GM21825 (cell line): ENCODE measurements around the gene DONSON.
"Not testable (repeated sequence)": the region's sequence is repeated elsewhere in the genome, so short reads cannot be mapped to it uniquely, and the experiment has no call there.

Experiments used
- ATAC-seq: cut with Tn5 transposase; IDR thresholded peaks from one replicate; pipeline ENCODE4 v1.9.1; 2021; ENCODE audit warnings: mild to moderate bottlenecking, moderate library complexity; ENCODE audit not compliant: unreplicated experiment

DONSON gene

GRCh38 chr21:33588485-33589335 lies at the start of gene DONSON:
Gene DONSON (minus strand): TSS chr21:33588684. CDS start chr21:33588641, 43 bp downstream.
- ATAC-seq, result peak; percentile 85

- no peak for ATAC-seq
These were observed 45.8 kb upstream of the DONSON start for GRCh38 chr21:33634254-33634653.

GRCh38 chr21:33626151-33626550 lies 37.7 kb upstream of the DONSON start:
- not testable (repeated sequence) for ATAC-seq

DNA sequence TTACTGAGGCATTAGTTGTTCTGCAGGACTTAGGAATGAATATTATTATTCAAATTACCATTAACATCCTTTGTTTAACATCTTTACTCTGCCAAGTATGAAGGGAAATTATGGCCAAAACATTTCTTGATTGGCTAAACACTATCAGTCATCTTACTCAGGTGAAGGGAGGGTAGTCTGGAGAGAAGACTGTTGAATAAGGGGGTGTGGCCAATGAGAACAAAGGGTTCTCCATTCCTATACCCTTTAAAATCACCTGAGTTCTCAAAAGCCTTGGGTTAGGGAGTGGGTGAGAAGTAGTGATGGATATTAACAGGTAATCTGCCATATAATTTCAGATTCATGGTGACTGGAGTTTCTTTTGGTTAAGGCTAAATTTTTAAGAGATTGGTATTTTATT lies 33.8 kb upstream of the DONSON start:
- ATAC-seq, result no peak

DNA sequence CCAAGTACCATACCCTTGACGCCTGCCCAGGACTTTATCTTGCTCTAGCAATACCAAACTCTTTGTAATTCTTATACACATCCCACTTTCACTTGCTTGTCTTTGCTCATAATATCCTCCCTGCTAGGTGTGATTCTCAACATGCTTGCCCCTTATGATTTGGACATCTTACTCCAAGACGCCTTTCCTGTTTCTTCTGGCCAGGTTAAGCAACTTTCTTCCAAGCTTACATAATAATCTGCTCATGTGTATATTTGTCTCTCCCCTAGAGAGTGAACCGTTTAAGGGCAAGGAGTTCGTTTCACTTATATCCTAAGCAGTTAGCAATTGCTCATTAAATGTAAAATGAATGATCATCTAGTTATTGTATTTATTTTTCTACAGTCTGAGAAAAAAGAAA lies 31.2 kb upstream of the DONSON start:
- no peak for ATAC-seq

DNA sequence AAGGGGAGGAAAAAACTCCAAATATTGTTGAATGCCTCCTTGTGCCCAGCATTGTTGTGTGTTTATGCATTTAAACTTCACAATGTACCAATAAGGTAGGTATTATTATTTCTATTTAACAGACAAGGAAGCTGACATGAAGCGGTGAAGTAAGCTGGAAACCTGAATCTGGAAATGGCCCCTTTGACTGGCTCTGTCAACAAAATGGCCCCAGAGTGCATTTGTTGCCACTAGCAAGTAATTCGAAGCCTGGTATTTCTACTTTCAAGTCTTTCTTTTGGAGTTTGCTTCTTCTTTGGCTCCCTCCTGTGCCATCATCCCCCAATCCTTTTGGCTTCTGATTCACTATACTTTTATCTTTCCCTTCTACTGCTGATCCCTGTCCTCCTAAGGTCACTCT lies 29.9 kb upstream of the DONSON start:
- ATAC-seq, result no peak

DNA sequence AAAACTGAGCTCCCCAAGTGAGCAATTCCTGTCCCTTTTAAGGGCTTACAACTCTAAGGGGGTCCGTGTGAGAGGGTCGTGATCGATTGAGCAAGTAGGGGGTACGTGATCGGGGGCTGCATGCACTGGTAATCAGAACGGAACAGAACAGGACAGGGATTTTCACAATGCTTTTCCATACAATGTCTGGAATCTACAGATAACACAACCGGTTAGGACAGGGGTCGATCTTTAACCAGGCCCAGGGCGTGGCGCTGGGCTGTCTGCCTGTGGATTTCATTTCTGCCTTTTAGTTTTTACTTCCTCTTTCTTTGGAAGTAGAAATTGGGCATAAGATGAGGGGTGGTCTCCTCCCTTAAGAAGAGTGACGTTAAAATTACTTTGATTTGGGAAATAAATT lies 29.1 kb upstream of the DONSON start:
- not testable (repeated sequence) for ATAC-seq

DNA sequence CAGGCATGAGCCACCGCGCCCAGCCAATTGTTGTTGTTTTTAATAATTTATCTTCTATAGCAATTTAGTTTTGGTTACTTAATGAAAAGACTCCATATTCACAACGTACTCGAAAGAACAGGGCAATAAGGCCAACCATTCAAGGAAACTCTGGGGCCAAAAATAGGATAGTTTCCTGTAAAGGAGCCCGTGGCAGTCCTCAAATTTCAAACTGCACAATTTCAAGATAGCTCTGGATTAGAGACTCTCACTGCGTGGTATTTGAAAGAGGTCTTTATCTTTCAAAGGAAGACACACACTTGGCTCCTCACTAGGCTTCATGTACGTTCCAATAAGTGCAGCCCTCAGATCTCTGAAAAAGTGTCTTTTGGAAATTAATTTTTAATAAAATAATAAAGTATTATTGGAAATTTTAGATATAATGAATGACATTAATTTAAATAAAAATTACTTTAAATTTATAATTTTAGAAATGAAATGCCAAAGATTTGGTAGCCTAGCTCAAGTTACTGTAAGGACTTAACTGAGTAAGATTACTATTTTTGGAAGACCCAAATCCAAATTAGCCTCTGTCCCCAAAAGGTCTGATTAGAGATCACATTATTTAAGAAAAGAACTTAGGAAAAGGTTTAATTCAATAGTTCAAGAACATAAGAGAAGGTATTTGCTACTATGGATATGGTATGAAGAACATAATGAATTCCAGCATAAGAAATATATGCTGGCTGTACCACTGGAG lies 22.7 kb upstream of the DONSON start:
- ATAC-seq, result no peak

GRCh38 chr21:33608559-33608958 lies 20.1 kb upstream of the DONSON start:
- ATAC-seq, result no peak

GRCh38 chr21:33598051-33598450 lies 9.6 kb upstream of the DONSON start:
- ATAC-seq, result no peak

DNA sequence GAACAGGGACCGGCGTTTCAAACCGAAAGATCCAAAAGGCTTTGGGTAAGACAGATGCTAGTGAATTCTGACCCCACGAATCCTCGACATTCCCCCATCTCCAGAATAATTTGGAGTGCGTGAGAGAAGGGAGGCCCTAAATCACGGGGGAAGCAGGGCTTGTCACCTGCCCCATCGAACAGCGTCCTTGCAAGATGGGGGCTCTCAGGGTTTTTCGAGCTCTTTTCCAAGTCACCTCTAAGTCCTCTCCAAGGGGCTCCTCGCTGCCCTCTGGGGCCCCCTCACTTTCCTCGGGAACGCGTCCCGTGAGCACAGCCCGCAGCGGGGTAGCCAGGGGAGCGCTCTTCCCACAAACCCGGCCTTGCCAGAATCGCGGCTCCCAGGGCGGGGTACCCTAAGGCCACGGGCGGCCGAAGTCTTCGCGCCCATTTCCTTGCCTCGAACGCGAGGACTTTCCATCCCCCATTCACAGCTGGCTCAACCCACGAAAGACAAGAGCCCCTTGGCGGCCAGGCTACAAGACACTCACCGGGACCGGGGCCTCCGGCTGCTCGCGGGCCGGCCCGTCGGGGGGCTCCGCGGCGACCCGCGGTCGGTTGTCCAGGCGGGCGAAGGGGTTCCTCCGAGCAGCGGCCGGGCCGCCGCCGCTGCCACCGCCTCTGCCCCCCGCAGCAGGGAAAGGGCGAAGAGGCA lies 546 bp downstream of the DONSON start:
- peak; percentile 22 for ATAC-seq

GRCh38 chr21:33586927-33587326 lies 1.6 kb downstream of the DONSON start:
- no peak for ATAC-seq

- ATAC-seq, result no peak
These were observed 4.0 kb downstream of the DONSON start for GRCh38 chr21:33584455-33584854.

- ATAC-seq, result no peak
These were observed 9.4 kb downstream of the DONSON start for GRCh38 chr21:33578959-33579542.

GRCh38 chr21:33578214-33578613 lies 10.3 kb downstream of the DONSON start:
- no peak for ATAC-seq

DNA sequence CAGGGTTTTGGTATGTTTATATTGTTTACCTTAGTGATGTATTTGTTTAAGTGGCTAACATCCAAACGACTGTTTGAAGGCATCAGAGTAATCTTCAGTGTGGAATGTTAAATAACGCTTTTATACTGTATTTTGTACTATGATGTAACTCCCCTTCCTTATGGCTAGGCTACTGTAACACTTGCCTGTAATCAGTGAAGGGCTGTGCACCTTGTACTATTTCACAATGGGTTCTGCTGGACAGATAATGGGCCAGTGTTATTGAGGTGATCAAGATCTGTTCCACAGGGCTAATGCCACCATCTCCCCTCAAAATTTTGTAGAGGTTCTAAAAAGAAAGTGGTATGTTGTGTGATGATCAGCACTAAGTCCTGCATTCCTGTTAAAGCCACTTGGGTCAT lies 11.7 kb downstream of the DONSON start:
- ATAC-seq, result not testable (repeated sequence)

GRCh38 chr21:33572350-33572749 lies 16.1 kb downstream of the DONSON start:
- ATAC-seq, result no peak

GRCh38 chr21:33569991-33570390 lies 18.5 kb downstream of the DONSON start:
- ATAC-seq, result no peak

GRCh38 chr21:33568448-33568847 lies 20.0 kb downstream of the DONSON start:
- ATAC-seq, result no peak

- no peak for ATAC-seq
These were observed 20.6 kb downstream of the DONSON start for GRCh38 chr21:33567914-33568313.

GRCh38 chr21:33566514-33566913 lies 22.0 kb downstream of the DONSON start:
- no peak for ATAC-seq
